T-helper 9 cell (primary cell): Measurements from ENCODE around the gene STX5.
A peak's percentile ranks its signal among the peaks of the same experiment; 100 is the strongest.
"Not testable (repeated sequence)": the region's sequence is repeated elsewhere in the genome, so short reads cannot be mapped to it uniquely, and the experiment has no call there.

ENCODE experiments used
- DNase-seq: peaks from one replicate; pipeline ENCODE4 v3.0.0-alpha.2; 2020

The STX5 gene

GRCh38 chr11:62854013-62854824 is 22.4 kb upstream of the STX5 start:
- DNase-seq, result no peak

GRCh38 chr11:62853279-62853965 is 21.6 kb upstream of the STX5 start:
- no peak for DNase-seq

GRCh38 chr11:62852523-62853188 is 20.8 kb upstream of the STX5 start:
- no peak for DNase-seq

GRCh38 chr11:62851807-62852522 is 20.1 kb upstream of the STX5 start:
- DNase-seq, result no peak

GRCh38 chr11:62850911-62851806 is 19.3 kb upstream of the STX5 start:
- no peak for DNase-seq

- no peak for DNase-seq
Measured at GRCh38 chr11:62847767-62848314, 16.0 kb upstream of the STX5 start.

- DNase-seq, result no peak
Measured at GRCh38 chr11:62846177-62846576, 14.3 kb upstream of the STX5 start.

- DNase-seq, result no peak
Measured at GRCh38 chr11:62844154-62844553, 12.3 kb upstream of the STX5 start.

GRCh38 chr11:62843466-62843865 is 11.6 kb upstream of the STX5 start:
- no peak for DNase-seq

- not testable (repeated sequence) for DNase-seq
Measured at GRCh38 chr11:62842891-62843290, 11.0 kb upstream of the STX5 start.

GRCh38 chr11:62842171-62842741 is 10.4 kb upstream of the STX5 start:
- DNase-seq, result peak; percentile 18

- peak; percentile 67 for DNase-seq
Measured at GRCh38 chr11:62841361-62842170, 9.7 kb upstream of the STX5 start.

- peak; percentile 72 for DNase-seq
Measured at GRCh38 chr11:62840721-62841360, 9.0 kb upstream of the STX5 start.

- peak; percentile 86 for DNase-seq
Measured at GRCh38 chr11:62839050-62839945, 7.4 kb upstream of the STX5 start, which contains the start of gene WDR74. Gene WDR74 (minus strand): TSS chr11:62839590. CDS start chr11:62839570, 20 bp downstream.

- DNase-seq, result no peak
Measured at GRCh38 chr11:62835336-62835735, 3.5 kb upstream of the STX5 start.

- no peak for DNase-seq
Measured at GRCh38 chr11:62832336-62833234, 734 bp upstream of the STX5 start, which contains the start of gene TEX54. Gene TEX54 (minus strand): TSS chr11:62832841.

- DNase-seq, result no peak
Measured at GRCh38 chr11:62830904-62831519, 839 bp downstream of the STX5 start.
